HPDE6-E6E7 (cell line): ENCODE measurements around the gene ARL17B.
"Not testable (repeated sequence)": the region's sequence is repeated elsewhere in the genome, so short reads cannot be mapped to it uniquely, and the experiment has no call there.

Experiments
- DNase-seq: peaks from one replicate; pipeline ENCODE4 v3.0.0; 2011; ENCODE audit warnings: missing footprints; ENCODE audit errors: extremely low spot score

Gene ARL17B

DNA sequence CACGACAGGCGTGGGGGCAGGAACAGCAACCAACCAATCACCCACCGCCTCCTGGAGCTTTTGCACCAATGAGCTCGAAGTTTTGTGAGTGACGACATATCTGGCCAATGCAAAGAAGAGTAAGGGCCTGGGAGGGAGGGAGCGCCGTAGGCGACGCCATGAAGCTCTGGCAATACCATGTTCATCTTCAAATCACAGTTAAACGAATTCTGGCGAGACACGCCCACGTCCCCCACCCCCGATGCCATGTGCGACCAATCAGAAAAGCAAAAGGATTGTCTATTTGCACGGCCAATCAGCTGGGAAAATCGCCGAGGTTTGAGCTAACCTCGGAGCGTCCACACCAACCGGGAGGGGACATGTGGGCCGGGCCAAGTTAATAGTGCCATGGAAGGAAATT, at the start of gene ARL17B:
Gene ARL17B (minus strand): TSS at position 12 of the 400 bp plus-strand sequence. CDS start 3,369 bp downstream, outside the sequence.
- DNase-seq = not testable (repeated sequence)

- not testable (repeated sequence) for DNase-seq
Observed at GRCh38 chr17:46409864-46410263, 48.3 kb upstream of the ARL17B start.

DNA sequence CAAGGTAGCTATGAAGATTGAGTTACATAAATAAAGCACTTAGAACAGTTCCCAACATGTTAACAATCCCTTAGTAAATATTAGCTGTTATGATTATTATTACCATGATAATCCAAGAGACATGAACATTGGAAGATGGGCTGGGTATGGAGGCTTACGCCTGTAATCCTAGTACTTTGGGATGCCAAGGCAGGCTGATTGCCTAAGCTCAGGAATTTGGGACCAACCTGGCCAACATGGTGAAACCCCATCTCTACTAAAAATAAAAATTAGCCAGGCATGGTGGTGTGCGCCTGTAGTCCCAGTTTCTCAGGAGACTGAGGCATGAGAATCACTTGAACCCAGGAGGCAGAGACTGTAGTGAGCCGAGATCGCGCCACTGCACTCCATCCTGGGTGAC, 45.6 kb upstream of the ARL17B start:
- not testable (repeated sequence) for DNase-seq

GRCh38 chr17:46401033-46401787, 39.6 kb upstream of the ARL17B start:
- DNase-seq = not testable (repeated sequence)

DNA sequence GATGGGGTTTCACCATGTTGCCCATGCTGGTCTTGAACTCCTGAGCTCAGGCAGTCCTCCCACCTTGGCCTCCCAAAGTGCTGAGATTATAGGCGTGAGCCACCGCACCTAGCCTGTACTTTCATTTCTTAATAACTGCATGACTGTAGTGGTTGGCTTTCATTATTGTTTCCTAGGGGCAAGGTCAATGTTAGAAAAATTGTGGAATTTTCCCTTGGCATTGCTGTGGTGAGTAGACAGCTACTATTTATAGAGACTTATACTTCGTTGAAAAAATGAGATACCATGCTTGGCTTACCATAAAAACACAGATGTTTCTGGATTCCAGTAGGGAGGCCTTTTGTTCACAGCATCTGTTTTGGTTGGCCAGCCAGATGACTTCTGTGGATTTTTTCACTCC, 39.0 kb upstream of the ARL17B start:
- DNase-seq = not testable (repeated sequence)

DNA sequence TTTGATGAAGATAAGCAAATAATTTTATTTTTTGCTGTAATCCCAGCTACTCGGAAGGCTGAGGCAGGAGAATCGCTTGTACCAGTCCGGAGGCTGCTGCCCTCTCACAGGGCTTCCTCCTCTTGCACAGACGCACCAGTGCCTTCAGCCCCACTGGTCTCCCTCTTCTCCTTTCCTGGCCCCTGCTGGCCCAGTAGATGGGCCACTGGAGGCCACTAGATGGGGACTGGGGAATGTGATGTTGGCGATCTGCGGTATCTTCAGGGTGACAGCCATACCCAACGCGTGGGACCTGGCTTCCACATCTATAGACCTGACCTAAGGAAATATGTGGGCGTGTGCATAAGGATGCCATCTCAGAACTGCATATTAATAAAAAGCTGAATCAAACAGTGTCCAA, 38.4 kb upstream of the ARL17B start:
- not testable (repeated sequence) for DNase-seq

- not testable (repeated sequence) for DNase-seq
Observed at GRCh38 chr17:46396292-46396691, 34.7 kb upstream of the ARL17B start.

GRCh38 chr17:46393702-46394101, 32.1 kb upstream of the ARL17B start:
- DNase-seq = not testable (repeated sequence)

GRCh38 chr17:46385491-46385890, 23.9 kb upstream of the ARL17B start:
- DNase-seq = not testable (repeated sequence)

GRCh38 chr17:46383118-46383517, 21.6 kb upstream of the ARL17B start:
- DNase-seq = not testable (repeated sequence)

DNA sequence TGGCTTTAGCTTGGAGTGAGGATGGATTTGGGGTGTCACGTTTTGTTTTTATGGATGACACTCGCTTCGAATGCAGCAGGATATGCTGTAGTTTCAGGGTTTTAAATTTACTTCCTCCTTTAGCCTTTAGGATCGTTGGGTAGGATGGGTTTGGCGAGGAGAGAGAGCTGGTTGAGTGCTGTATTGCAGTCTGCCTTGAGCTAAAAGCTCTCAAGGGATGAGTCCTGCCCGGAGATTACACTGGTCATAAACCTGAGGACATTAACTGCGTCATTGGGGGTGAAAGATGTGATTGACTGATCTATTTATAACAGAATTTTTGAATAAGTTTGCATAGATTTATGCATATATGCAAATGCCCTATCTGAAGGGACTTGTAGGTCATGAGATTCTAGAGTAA, 11.9 kb upstream of the ARL17B start:
- DNase-seq = not testable (repeated sequence)

GRCh38 chr17:46372236-46373229, 11.0 kb upstream of the ARL17B start:
- not testable (repeated sequence) for DNase-seq

DNA sequence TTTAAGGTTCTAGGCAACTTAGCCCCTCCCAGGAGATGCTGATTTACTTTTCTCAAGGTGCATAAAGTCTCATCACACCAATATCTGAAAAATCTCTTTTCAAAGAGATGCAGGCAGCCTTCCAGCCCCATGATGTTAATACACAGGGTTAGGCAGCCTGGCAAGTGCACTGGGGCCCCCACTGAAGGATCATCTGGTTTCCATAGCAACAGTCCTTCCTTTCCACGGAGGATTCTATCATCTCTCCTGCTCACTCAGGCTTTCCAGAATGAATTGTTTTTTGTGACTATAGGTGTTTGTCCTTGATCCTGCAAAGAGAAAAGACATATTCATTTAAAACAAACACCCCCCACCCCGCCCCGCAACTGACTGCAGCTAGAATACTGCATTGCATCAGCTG, 6.0 kb upstream of the ARL17B start:
- not testable (repeated sequence) for DNase-seq

DNA sequence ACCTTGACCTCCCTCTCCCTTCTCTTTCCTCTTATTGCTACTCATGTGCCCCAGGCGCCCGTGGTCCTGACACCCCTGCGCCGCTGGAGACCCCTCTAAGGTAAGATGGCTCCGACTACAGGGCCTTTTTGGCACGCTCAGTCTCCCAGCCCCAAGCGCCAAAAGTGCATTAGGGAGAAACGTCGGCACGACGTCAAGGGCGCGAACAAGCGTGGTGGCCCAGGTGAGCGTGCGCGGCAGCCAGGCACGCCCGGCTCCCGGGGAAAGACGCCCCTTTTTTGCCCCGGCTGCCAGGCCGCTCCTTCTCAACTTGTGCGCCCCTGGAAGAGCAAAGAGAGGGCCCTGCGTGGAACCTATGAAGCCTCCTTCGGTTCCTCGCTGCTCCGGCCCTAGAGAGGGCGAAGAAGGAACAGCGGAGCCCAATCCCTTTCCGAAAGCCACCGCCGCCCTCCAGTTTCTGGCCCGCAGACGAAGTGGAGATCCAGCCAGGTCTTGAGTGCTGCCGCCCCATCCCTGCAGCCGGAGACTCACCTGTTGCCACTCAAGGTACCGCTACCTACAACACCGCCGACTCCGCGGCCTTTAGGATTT, 326 bp downstream of the ARL17B start:
- DNase-seq = not testable (repeated sequence)

GRCh38 chr17:46353856-46354255, 7.7 kb downstream of the ARL17B start:
- not testable (repeated sequence) for DNase-seq

DNA sequence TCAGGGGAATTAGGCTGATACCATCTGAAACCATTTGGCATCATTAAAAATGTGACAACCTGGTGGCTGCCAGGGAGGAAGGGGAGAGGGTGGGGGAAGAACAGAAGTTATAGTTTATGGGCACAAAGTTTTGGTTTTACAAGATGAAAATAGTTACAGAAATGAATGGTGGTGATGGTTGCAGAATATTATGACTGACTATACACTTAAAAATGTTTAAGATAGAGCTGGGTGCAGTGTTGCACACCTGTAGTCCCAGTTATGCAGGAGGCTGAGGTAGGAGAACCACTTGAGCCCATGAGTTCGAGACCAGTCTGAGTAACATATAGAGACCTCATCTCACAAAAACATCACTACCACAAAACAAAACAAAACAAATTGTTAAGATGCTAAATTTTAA, 12.5 kb downstream of the ARL17B start:
- DNase-seq = not testable (repeated sequence)

GRCh38 chr17:46348345-46348744, 13.2 kb downstream of the ARL17B start:
- not testable (repeated sequence) for DNase-seq

GRCh38 chr17:46342131-46342530, 19.4 kb downstream of the ARL17B start:
- DNase-seq = not testable (repeated sequence)

DNA sequence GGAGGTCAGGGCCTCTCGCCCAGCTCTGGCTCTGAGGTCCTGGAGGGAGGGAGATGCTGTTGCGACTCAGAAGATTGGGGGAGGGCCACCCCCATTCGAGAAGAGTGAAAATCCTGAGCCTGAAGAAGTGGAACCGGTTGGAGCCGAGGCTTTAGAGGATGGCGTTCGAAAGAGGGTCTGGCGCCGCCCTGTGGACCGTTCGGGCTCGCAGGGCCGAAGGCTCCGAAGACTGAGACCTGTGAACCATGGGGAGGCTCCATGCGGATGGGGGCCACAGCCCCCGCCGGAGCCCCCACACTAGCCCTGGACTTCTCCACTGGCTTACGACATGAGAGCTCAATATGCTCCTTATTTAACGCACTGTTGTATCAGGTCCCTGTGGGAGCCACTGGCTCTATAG, 20.3 kb downstream of the ARL17B start:
- DNase-seq = not testable (repeated sequence)

- DNase-seq = not testable (repeated sequence)
Observed at GRCh38 chr17:46294831-46295230, 66.7 kb downstream of the ARL17B start, which contains the start of gene LRRC37A. Gene LRRC37A (plus strand): TSS chr17:46295131. CDS start chr17:46295134, 3 bp downstream.

DNA sequence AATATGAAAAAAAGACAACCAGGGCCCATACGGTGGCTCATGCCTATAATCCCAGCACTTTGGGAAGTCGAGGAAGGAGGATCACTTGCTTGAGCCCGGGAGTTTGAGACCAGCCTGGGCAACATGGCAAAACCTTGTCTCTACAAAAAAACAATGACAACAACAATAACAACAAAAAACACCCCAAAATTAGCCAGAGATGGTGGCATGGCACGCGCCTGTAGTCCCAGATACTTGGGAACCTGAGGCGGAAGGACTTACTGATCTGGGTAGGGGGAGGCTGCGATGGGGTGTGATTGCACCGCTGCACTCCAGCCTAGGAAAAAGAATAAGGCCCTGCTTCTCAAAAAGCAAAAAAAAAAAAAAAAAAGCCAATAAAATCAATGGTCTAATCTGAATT, 69.9 kb downstream of the ARL17B start:
- DNase-seq = not testable (repeated sequence)
